ENCODE measurements around the gene PRH1.

GRCh38 chr12:10849425-10849878 lies 34.6 kb downstream of the PRH1 start, which contains the start of gene PRR4:
- TF ChIP-seq CTCF (IDR thresholded peaks at IDR 0.05 in 2 of 3, conservative IDR thresholded peaks at IDR 0.05 in 1 of 3; ENCODE audit: borderline replicate concordance in 1 of 3, insufficient read depth in 1 of 3, low read depth in 2 of 3, low read length in 2 of 3): no peak
- no peak for TF ChIP-seq TCF7L2 (IDR thresholded peaks at IDR 0.05; ENCODE audit: borderline replicate concordance, extremely low read depth, insufficient read depth, insufficient read length)
- no peak for TF ChIP-seq MAX (IDR thresholded peaks at IDR 0.05)
- no peak for TF ChIP-seq POLR2AphosphoS5 (IDR thresholded peaks at IDR 0.05; ENCODE audit: low read depth, low read length)
- TF ChIP-seq EZH2 (IDR thresholded peaks at IDR 0.05): no peak
- no peak for TF ChIP-seq REST (IDR thresholded peaks at IDR 0.05; ENCODE audit: low read depth)
- no peak for TF ChIP-seq ZNF274 (IDR thresholded peaks at IDR 0.05; ENCODE audit: low read depth, low read length)
- no peak for TF ChIP-seq POLR2A (IDR thresholded peaks at IDR 0.05; ENCODE audit: borderline replicate concordance, extremely low read depth, insufficient read depth, insufficient read length)

All from HCT116 (cell line).